Measurements from ENCODE around the gene ATP5F1B. TPM values are rescaled to one million over a fixed set of nuclear protein-coding genes. Genes with fewer than 3 reads are reported as not detected.

The ATP5F1B gene
- polyA plus RNA-seq, 1 donor from 2014 or later, result 559 TPM

- Histone ChIP-seq H3K4me3 (ENCODE audit: low read length) (no peak overlapping the region), H4K20me1 (ENCODE audit: insufficient read depth) (no peaks in the 10 kb centered on the region), H3K4me2 (ENCODE audit: low read length) (no peak overlapping the region), H3K9ac (ENCODE audit: low read length) (no peak overlapping the region), H3K36me3 (ENCODE audit: insufficient read depth, low read length) (no peaks in the 10 kb centered on the region), H3K9me2 (ENCODE audit: insufficient read depth, low read length) (no peaks in the 10 kb centered on the region), H3F3A (ENCODE audit: insufficient read depth, low read length, poor library complexity, severe bottlenecking) (no peaks in the 10 kb centered on the region), H3K27ac (ENCODE audit: low read length) (no peak overlapping the region), H3K9me3 (ENCODE audit: low read length) (no peaks in the 10 kb centered on the region), H3K79me2 (replicated peaks; ENCODE audit: insufficient read depth, low read length) (no peaks in the 10 kb centered on the region), H2AFZ (ENCODE audit: low read depth, low read length) (no peak overlapping the region), H3K27me3 (ENCODE audit: insufficient read depth, low read depth, low read length) (no peaks in the 10 kb centered on the region)
- TF ChIP-seq RAD21 (conservative IDR thresholded peaks at IDR 0.05) (no peak), TAF1 (IDR thresholded peaks at IDR 0.05; ENCODE audit: low read depth) (no peak), MXI1 (conservative IDR thresholded peaks at IDR 0.05; ENCODE audit: poor library complexity, severe bottlenecking) (no peak), SMC3 (conservative IDR thresholded peaks at IDR 0.05; ENCODE audit: poor library complexity) (no peak)
These were observed 56.0 kb downstream of the ATP5F1B start for GRCh38 chr12:56589783-56590182.

Small RNA genes lying within 50 kb of the gene (small RNA-seq; reads per million reads assigned to genes)
- gene RN7SL809P (0 to 0.03 (median 0) reads per million in 3 experiments), gene RNU6-343P (0 to 0.16 (median 0) reads per million in 3 experiments), gene SNORD59A (1,630 to 2,041 (median 2,002) reads per million in 3 experiments)

Other genes with a start within 250 kb of the ATP5F1B start
- gene TIMELESS, start 196.6 kb downstream of the ATP5F1B start, polyA plus RNA-seq, result 2.5 and 4.4 TPM in 2 replicates
- not detected in 2 replicates for gene MIP, start 191.3 kb downstream of the ATP5F1B start, polyA plus RNA-seq
- 1.8 and 2.1 TPM in 2 replicates for gene SPRYD4, start 177.4 kb downstream of the ATP5F1B start, polyA plus RNA-seq
- 7.4 and 10.5 TPM in 2 replicates for gene GLS2, start 157.8 kb downstream of the ATP5F1B start, polyA plus RNA-seq
- 2.4 and 3.2 TPM in 2 replicates for gene RBMS2, start 124.2 kb downstream of the ATP5F1B start, polyA plus RNA-seq
- gene BAZ2A, start 15.7 kb downstream of the ATP5F1B start, polyA plus RNA-seq, result 11.6 and 13.8 TPM in 2 replicates
- 104 and 109 TPM in 2 replicates for gene PTGES3, start 42.3 kb upstream of the ATP5F1B start, polyA plus RNA-seq
- 1,595 and 1,797 TPM in 2 replicates for gene NACA, start 79.3 kb upstream of the ATP5F1B start, polyA plus RNA-seq
- gene PRIM1, start 106.3 kb upstream of the ATP5F1B start, polyA plus RNA-seq, result 36.1 and 41.5 TPM in 2 replicates
- gene HSD17B6, start 117.3 kb upstream of the ATP5F1B start, polyA plus RNA-seq, result 4.3 and 4.6 TPM in 2 replicates